Measurements from ENCODE around the gene SLIT3.

- no peak for TF ChIP-seq CTCF (conservative IDR thresholded peaks at IDR 0.05)
- no peak for TF ChIP-seq EZH2 (IDR thresholded peaks at IDR 0.05; ENCODE audit: low read depth)
These were observed 115.3 kb downstream of the SLIT3 start for GRCh38 chr5:169185626-169186025.

All from PC-9 (cell line).